ENCODE results near the gene TLCD3B.

DNA sequence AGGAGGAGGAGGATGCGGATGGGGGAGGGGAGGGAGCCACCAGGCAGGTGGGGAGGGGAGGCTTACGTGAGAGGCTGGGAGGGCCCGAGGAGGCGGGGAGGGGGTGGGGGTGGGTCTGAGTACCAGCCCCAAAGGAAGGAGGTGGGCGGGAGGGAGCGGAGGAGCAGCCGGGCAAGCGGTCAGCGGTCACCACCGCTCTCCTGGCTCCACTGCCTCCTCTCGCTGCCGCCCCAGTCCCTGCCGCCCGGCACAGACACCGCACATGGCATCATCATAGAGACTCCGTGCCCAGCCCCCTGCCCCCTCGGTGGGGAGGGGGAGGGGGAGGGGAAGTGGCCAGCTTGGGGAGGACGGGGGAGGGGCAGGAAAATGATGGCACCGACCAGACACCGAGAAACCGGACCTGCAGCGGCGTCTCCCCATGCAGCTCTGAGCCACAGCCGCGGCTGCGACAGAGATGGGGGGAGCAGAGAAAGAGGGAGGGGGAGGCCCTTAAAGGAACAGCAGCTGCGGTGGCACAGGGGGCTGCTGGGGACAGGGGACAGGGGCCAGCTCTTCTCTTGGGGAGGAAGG, at the start of gene TLCD3B:
- TF ChIP-seq, protein P1, sequence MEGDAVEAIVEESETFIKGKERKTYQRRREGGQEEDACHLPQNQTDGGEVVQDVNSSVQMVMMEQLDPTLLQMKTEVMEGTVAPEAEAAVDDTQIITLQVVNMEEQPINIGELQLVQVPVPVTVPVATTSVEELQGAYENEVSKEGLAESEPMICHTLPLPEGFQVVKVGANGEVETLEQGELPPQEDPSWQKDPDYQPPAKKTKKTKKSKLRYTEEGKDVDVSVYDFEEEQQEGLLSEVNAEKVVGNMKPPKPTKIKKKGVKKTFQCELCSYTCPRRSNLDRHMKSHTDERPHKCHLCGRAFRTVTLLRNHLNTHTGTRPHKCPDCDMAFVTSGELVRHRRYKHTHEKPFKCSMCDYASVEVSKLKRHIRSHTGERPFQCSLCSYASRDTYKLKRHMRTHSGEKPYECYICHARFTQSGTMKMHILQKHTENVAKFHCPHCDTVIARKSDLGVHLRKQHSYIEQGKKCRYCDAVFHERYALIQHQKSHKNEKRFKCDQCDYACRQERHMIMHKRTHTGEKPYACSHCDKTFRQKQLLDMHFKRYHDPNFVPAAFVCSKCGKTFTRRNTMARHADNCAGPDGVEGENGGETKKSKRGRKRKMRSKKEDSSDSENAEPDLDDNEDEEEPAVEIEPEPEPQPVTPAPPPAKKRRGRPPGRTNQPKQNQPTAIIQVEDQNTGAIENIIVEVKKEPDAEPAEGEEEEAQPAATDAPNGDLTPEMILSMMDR (conservative IDR thresholded peaks at IDR 0.05; ENCODE audit: low read length): no peak
- no peak for TF ChIP-seq EZH2phosphoT487 (IDR thresholded peaks at IDR 0.05; ENCODE audit: borderline replicate concordance, low read depth, low read length)
